ENCODE data around the gene TOMM6. TPM values are rescaled to one million over a fixed set of nuclear protein-coding genes. Genes with fewer than 3 reads are reported as not detected.

Gene TOMM6
- total RNA-seq, 4 donors from 2014 or later, result 96.3 to 134 (median 124) TPM

DNA sequence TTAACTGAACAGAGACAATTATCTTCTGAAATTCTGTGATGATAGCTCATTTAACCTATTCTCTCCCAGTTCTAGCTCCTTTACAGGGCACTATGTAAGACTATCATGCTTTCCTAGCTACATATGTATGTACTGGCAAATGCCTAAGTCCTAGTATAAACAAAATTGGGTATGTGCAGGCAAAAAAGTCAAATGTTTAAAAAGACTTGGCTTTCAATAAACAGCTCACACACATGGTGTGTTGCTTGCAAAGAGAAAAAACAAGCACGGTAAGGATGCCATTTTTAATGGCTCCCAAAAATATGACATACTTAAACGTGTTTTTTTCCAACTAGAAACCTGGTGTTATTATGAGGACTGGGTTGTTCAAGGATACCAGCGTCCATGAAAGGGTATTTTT, 44.8 kb downstream of the TOMM6 start:
- Histone ChIP-seq H3K36me3 (no peaks in the 10 kb centered on the region), H3K27ac (no peak overlapping the region), H3K4me3 (replicated peaks in 1 of 3) (no peak overlapping the region), H3K9me3 (no peaks in the 10 kb centered on the region), H3K4me1 (no peaks in the 10 kb centered on the region), H3K27me3 (no peaks in the 10 kb centered on the region)
- DNase-seq, result no peak
- WGBS, 2 donors, result 86 to 91% methylated on average over 3 of the region's 3 CpGs
- intact Hi-C loops (cut with DNase I), result no loop called here
- no peak for TF ChIP-seq POLR2A (IDR thresholded peaks at IDR 0.05)
- TF ChIP-seq, protein P1, sequence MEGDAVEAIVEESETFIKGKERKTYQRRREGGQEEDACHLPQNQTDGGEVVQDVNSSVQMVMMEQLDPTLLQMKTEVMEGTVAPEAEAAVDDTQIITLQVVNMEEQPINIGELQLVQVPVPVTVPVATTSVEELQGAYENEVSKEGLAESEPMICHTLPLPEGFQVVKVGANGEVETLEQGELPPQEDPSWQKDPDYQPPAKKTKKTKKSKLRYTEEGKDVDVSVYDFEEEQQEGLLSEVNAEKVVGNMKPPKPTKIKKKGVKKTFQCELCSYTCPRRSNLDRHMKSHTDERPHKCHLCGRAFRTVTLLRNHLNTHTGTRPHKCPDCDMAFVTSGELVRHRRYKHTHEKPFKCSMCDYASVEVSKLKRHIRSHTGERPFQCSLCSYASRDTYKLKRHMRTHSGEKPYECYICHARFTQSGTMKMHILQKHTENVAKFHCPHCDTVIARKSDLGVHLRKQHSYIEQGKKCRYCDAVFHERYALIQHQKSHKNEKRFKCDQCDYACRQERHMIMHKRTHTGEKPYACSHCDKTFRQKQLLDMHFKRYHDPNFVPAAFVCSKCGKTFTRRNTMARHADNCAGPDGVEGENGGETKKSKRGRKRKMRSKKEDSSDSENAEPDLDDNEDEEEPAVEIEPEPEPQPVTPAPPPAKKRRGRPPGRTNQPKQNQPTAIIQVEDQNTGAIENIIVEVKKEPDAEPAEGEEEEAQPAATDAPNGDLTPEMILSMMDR (IDR thresholded peaks at IDR 0.05), result no peak

DNA sequence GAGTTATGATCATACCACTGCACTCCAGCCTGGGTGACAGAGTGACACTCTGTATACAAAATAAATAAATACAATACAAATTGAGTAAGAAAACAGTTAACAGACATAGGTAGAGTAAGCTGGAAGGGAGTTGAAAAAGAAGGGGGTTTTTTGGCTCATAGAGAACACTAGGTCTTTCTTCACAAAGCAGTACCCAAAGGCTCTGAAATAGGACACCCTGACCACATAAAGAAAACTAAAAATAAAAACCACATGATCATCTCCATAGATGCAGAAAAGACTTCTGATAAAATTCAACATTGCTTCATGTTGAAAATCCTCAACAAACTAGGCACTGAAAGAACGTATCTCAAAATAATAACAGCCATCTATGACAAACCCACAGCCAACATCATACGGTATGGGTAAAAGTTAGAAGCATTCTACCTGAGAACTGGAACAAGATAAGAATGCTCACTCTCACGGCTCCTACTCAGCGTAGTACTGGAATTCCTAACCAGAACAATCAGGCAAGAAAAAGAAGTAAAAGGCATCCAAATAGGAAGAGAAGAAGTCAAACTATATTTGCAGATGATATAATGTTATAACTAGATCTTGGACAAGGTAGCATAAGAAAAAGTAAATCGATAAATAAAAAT, 48.6 kb downstream of the TOMM6 start:
- TF ChIP-seq POLR2A (IDR thresholded peaks at IDR 0.05), result no peak
- TF ChIP-seq, protein P1 (IDR thresholded peaks at IDR 0.05), result no peak
- Histone ChIP-seq H3K4me3 (replicated peaks in 1 of 3) (no peak overlapping the region), H3K4me1 (no peaks in the 10 kb centered on the region), H3K36me3 (no peaks in the 10 kb centered on the region), H3K27ac (no peak overlapping the region), H3K27me3 (no peaks in the 10 kb centered on the region), H3K9me3 (no peaks in the 10 kb centered on the region)
- intact Hi-C loops (cut with DNase I), result no loop called here
- WGBS, 2 donors, result 93% methylated on average over 5 of the region's 5 CpGs
- no peak for DNase-seq

DNA sequence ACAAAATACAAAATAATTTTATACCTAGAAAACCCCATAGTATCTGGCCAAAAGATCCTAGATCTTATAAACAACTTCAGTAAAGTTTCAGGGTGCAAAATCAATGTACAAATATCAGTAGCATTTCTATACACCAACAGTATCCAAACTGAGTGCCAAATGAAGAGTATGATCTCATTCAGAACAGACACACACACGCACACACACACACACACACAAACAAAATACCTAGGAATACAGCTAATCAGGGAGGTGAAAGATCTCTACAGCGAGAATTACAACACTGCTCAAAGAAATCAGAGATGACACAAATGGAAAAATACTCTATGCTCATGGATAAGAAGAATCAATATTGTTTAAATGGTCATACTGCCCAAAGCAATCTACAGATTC, 49.2 kb downstream of the TOMM6 start:
- Histone ChIP-seq H3K27me3 (no peaks in the 10 kb centered on the region), H3K27ac (no peak overlapping the region), H3K9me3 (no peaks in the 10 kb centered on the region), H3K4me3 (replicated peaks in 1 of 3) (no peak overlapping the region), H3K36me3 (no peaks in the 10 kb centered on the region), H3K4me1 (no peaks in the 10 kb centered on the region)
- intact Hi-C loops (cut with DNase I), result no loop called here
- TF ChIP-seq, protein P1 (IDR thresholded peaks at IDR 0.05), result no peak
- no peak for TF ChIP-seq POLR2A (IDR thresholded peaks at IDR 0.05)
- DNase-seq, result no peak
- WGBS, 2 donors, result 89 to 93% methylated on average over 2 of the region's 2 CpGs

Small RNA genes lying within 50 kb of the gene (small RNA-seq; reads per million reads assigned to genes)
- gene AL365205.2 (not detected), gene AL365205.3 (not detected), gene RF00393 (not detected)

Other genes starting within 250 kb of the TOMM6 start
- gene FOXP4, start 241.3 kb upstream of the TOMM6 start, total RNA-seq, result 10 to 100 TPM; 12.6 to 42.4 (median 23.7) TPM
- gene MDFI, start 149.2 kb upstream of the TOMM6 start, total RNA-seq, result 1 to 10 TPM; 2.9 to 9.3 (median 6.5) TPM
- gene TFEB, start 52.1 kb upstream of the TOMM6 start, total RNA-seq, result 10 to 100 TPM; 23.0 to 39.0 (median 34.9) TPM
- not detected for gene PGC, start 40.3 kb upstream of the TOMM6 start, total RNA-seq
- 1 to 10 TPM; 4.0 to 6.7 (median 5.8) TPM for gene FRS3, start 7.8 kb upstream of the TOMM6 start, total RNA-seq
- 10 to 100 TPM in 3 of 4 donors, 1 to 10 TPM in 1; 4.0 to 15.6 (median 12.7) TPM for gene PRICKLE4, start 6.9 kb upstream of the TOMM6 start, total RNA-seq
- gene USP49, start 107.7 kb downstream of the TOMM6 start, total RNA-seq, result 10 to 100 TPM in 3 of 4 donors, 1 to 10 TPM in 1; 9.8 to 17.5 (median 13.8) TPM
- gene MED20, start 133.4 kb downstream of the TOMM6 start, total RNA-seq, result 10 to 100 TPM; 20.6 to 27.1 (median 24.3) TPM
- 1 to 10 TPM; 2.8 to 6.1 (median 4.2) TPM for gene BYSL, start 133.8 kb downstream of the TOMM6 start, total RNA-seq
- 100 to 1,000 TPM; 103 to 204 (median 166) TPM for gene CCND3, start 154.1 kb downstream of the TOMM6 start, total RNA-seq

Measured in thyroid gland (tissue), 4 donors.